NCI-H2107 treated with DMSO at 0.1 percent for 48 hours (cell line): ENCODE measurements around the gene PAX6.

Source experiments
- DNase-seq: peaks from one replicate; lab custom pipeline; 2025; ENCODE audit not compliant: unreplicated experiment; lab: John Stamatoyannopoulos, UW

The PAX6 gene

GRCh38 chr11:31822927-31823643 lies 12.0 kb upstream of the PAX6 start:
- no peak for DNase-seq

GRCh38 chr11:31822175-31822926 lies 11.2 kb upstream of the PAX6 start:
- DNase-seq = no peak

- no peak for DNase-seq
Measured at GRCh38 chr11:31821766-31822165, 10.6 kb upstream of the PAX6 start.

GRCh38 chr11:31821235-31821764 lies 10.2 kb upstream of the PAX6 start:
- no peak for DNase-seq

GRCh38 chr11:31820438-31820818 lies 9.3 kb upstream of the PAX6 start:
- no peak for DNase-seq

GRCh38 chr11:31819621-31820437 lies 8.7 kb upstream of the PAX6 start:
- no peak for DNase-seq

GRCh38 chr11:31818874-31819331 lies 7.8 kb upstream of the PAX6 start:
- DNase-seq = no peak

- no peak for DNase-seq
Measured at GRCh38 chr11:31818425-31818755, 7.3 kb upstream of the PAX6 start.

- no peak for DNase-seq
Measured at GRCh38 chr11:31817621-31818424, 6.7 kb upstream of the PAX6 start.

GRCh38 chr11:31817054-31817620 lies 6.0 kb upstream of the PAX6 start:
- no peak for DNase-seq

- no peak for DNase-seq
Measured at GRCh38 chr11:31816468-31817053, 5.4 kb upstream of the PAX6 start.

GRCh38 chr11:31815711-31816467 lies 4.8 kb upstream of the PAX6 start:
- DNase-seq = no peak

- DNase-seq = no peak
Measured at GRCh38 chr11:31814176-31814868, 3.2 kb upstream of the PAX6 start.

GRCh38 chr11:31813391-31814175 lies 2.5 kb upstream of the PAX6 start:
- DNase-seq = no peak

GRCh38 chr11:31812383-31813381 lies 1.6 kb upstream of the PAX6 start:
- no peak for DNase-seq

- DNase-seq = peak; percentile 19
Measured at GRCh38 chr11:31809857-31810778, 1.0 kb downstream of the PAX6 start.
